Neural progenitor cell (in vitro differentiated cells): Measurements from ENCODE around the gene CYB561.

Experiments
- CTCF ChIP-seq: fragments of 200-600 bp; sonication (generic); IDR thresholded peaks from 2 replicates; pipeline ENCODE4 v1.5.1; 2017; ENCODE audit warnings: antibody characterized with exemption, mild to moderate bottlenecking
- EZH2 ChIP-seq: fragments of 200-600 bp; sonication (generic); IDR thresholded peaks from 2 replicates; pipeline ENCODE4 v1.6.1; 2017; ENCODE audit warnings: antibody characterized with exemption, mild to moderate bottlenecking, moderate library complexity
- EZH2phosphoT487 ChIP-seq: fragments of 200-600 bp; sonication (generic); IDR thresholded peaks from 2 replicates; pipeline ENCODE4 v1.6.1; 2017; ENCODE audit warnings: antibody characterized with exemption

DNA sequence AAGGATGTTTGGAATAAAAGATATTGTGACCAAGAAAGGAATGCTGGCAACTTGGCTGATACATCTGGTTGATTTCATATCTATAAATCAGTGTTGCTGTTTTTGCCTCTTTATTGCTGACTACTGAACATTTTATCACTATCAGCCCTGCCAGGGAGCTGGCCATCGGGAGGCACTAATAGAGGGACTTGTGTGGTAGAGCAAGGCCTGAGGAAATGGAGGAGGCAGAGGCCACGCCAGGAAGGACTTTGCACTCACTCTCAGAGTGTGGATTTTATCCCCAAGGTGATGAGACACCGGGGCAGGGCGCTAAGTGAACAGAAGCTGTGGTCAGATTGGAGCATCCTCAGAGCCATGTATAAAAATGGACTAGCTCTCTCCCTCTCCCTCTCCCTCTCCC is 9.3 kb upstream of the CYB561 start:
- TF ChIP-seq CTCF (no peak), EZH2 (no peak), EZH2phosphoT487 (no peak)
